HG02623 (cell line): ENCODE data around the gene OR10V1.

Experiments
- ATAC-seq: cut with Tn5 transposase; IDR thresholded peaks from one replicate; pipeline ENCODE4 v1.9.1; 2021; ENCODE audit warnings: moderate library complexity; ENCODE audit not compliant: unreplicated experiment

Gene OR10V1

DNA sequence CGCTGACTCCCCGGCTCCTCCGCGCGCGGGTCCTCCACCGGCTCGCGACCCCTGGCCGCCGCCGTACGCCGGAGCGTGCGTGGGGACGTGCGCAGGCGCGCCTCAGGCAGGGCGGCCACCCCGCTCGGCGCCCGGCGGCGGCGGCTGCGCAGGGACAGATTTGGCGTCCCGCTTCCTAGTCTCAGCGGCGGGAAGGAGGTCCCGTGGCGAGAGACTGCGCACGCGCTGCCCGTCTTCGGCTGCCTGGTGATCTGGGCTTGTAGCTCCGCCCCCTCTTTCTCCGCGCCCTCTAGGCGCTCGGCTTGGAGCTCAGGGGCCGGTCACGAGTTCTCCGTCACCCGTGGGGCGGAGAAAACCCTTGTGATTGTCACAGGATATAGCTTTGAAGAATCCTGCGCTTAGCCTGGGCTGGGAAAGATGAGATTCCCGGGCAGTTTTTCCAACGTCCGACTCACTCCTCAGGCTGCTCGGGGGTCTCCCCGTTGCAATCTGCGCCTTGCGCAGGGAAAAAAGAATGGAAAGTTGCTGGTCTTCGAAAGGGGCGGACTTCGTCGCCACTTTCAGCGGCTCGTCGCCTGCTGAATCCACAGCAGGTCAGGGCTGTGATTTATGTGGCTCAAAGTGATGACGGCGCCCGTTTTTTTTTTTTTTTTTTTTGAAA, 44.6 kb downstream of the OR10V1 start, which contains the start of gene PATL1:
Gene PATL1 (minus strand): TSS at position 88 of the 661 bp plus-strand sequence. CDS start 142 bp downstream, outside the sequence.
- peak; percentile 92 for ATAC-seq

DNA sequence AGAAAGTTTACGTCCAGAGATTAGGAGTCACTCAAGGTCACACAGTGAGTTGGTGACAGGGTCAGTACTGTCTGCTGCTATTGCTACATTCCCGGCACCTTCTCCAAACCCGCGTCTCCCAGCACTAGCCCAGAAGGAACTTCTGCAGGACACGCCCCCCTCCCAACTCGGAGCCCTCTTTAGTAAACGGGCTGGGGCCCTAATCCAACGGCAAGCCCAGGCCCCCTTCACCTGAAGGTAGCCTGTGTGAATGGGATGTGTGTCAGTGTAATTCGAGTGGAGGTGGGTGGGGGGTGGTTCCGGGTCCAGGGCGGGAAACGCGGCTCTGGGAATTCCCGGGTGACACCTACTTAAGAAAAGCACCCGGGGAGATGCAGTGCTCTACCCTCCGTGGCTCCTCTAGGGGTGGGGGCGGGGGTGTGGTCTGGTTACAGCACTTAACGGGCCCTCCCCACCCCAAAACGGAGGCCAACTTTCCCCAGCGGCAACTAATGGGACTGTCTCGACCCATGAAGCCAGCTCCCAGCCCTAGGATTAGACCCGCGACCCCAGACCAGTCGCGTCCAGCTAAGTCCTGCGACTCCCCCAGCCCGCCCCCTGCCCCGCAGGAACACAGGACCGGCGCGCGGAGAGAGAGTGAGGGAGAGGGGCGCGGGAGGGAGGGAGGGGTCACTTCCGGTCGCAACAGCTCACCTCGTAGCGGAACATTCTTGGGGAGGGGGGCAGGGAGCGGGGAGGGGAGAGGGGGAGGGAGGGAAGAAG, 45.3 kb downstream of the OR10V1 start:
- peak; percentile 8 for ATAC-seq

DNA sequence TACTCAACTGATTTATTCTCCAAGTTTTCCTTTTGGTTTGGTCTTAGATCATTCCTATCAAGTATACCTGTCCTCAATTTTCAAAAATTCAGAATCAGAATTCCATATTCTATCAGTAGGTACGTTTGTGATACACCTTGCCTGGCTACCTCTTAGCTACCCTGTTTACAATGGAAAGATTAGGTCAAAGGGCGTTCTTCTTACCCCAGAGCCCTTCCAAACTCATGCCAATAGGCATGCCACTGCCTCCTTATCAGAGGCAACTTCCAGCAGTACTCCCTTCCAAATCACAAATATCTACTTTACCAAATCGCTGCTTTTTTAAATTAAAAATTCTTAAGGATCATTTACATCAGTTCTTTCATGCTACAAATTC, 45.8 kb downstream of the OR10V1 start:
- no peak for ATAC-seq

DNA sequence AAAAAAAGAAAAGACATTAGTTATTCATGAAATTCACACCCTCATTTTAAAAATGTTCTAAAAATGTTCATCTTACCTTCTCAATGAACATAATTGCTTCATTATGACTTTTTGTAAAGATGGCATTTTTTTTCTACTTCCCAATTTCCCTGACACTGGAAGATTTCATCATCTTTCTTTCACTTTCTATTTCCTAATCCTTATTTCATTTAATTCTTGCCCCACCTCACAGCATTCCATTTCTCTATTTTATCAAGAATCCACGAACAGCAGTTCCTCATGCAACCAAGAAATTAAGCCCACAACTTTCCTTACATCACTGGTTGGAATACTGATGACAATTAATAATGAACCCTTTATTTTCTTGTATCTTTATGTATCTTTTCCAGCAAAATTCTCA, 46.7 kb downstream of the OR10V1 start:
- no peak for ATAC-seq
